Prostate gland (tissue), 2 donors: ENCODE results near the gene VASN. TPM values are rescaled to one million over a fixed set of nuclear protein-coding genes. Genes with fewer than 3 reads are reported as not detected.

Source experiments
- DNase-seq: peaks from one replicate; pipeline ENCODE4 v3.0.0-alpha.2; 2019; ENCODE audit warnings: low spot score
- H3K27ac ChIP-seq, 2 donors: fragments of 200-600 bp; sonication (generic); 2 replicates each; pipeline ENCODE4 v1.5.1; 2017 to 2019
- H3K27me3 ChIP-seq: fragments of 200-600 bp; sonication (generic); replicated peaks from 2 replicates; pipeline ENCODE4 v1.5.1; 2019; ENCODE audit not compliant: insufficient read depth
- H3K36me3 ChIP-seq, 2 donors: fragments of 200-600 bp; sonication (generic); 1 replicate in 1 of 2; 2 replicates in 1 of 2; pipeline versions ENCODE4 v1.5.1 to v1.8.1; 2017 to 2019
- H3K4me1 ChIP-seq: fragments of 200-600 bp; sonication (generic); replicated peaks from 2 replicates; pipeline ENCODE4 v1.5.1; 2019
- H3K4me3 ChIP-seq, 2 donors: fragments of 200-600 bp; sonication (generic); 2 replicates each; pipeline ENCODE4 v1.5.1; 2017 to 2019
- H3K9me3 ChIP-seq: fragments of 200-600 bp; sonication (generic); 2 replicates; pipeline ENCODE4 v1.5.1; 2017
- CTCF ChIP-seq, 4 experiments: fragments of 200-600 bp in 2 of 4; fragments of 450-650 bp in 2 of 4; sonication (generic) in 2 of 4; IDR thresholded peaks; 1 replicate in 3 of 4; 2 replicates in 1 of 4; pipeline ENCODE4 v1.5.1; 2016 to 2019; ENCODE audit warnings: antibody characterized with exemption in 4 of 4, mild to moderate bottlenecking in 2 of 4, moderate library complexity in 2 of 4
- POLR2A ChIP-seq: fragments of 450-650 bp; IDR thresholded peaks from one replicate; pipeline ENCODE4 v1.6.1; 2016; ENCODE audit warnings: antibody characterized with exemption, mild to moderate bottlenecking
- POLR2AphosphoS5 ChIP-seq: sonication (generic); formaldehyde crosslinking; IDR thresholded peaks from one replicate; pipeline ENCODE4 v1.6.1; 2017; ENCODE audit warnings: antibody characterized with exemption
- WGBS: methylation state at CpG from one replicate; pipeline ENCODE4 v1.1.5; 2018; 5-methylcytosine and 5-hydroxymethylcytosine counted together
- intact Hi-C: fragments of 100-400 bp; cut with DNase I; formaldehyde crosslinking; loops from one replicate; pipeline ENCODE4 v1.14.2; 2022
- total RNA-seq, 2 donors: library from RNA; depleted of rRNA; stranded (reverse); fragments of >200 nt; gene quantifications; one replicate each; pipeline ENCODE4 v1.1.0, GENCODE V29; 2016

VASN gene
- total RNA-seq, 2 donors from 2014 or later, result 13.1 to 97.4 TPM

- 85% methylated on average over 19 of the region's 19 CpGs for WGBS
- intact Hi-C loops, result no loop called here
- H3K4me3 ChIP-seq, result no peak overlapping the region
- no peak overlapping the region for H3K27ac ChIP-seq
- H3K36me3 ChIP-seq, result no peaks in the 10 kb centered on the region
- DNase-seq, result no peak
- no peaks in the 10 kb centered on the region for H3K27me3 ChIP-seq
- H3K4me1 ChIP-seq, result no peaks in the 10 kb centered on the region
- no peak for TF ChIP-seq CTCF (IDR thresholded peaks at IDR 0.05)
- TF ChIP-seq POLR2AphosphoS5, result no peak
- no peak for TF ChIP-seq POLR2A
- no peaks in the 10 kb centered on the region for H3K9me3 ChIP-seq
Observed at GRCh38 chr16:4362476-4363135, 9.0 kb upstream of the VASN start.

- DNase-seq, result no peak
- Histone ChIP-seq H3K27ac (no peak overlapping the region), H3K27me3 (no peaks in the 10 kb centered on the region), H3K4me3 (no peak overlapping the region), H3K9me3 (no peaks in the 10 kb centered on the region), H3K36me3 (no peaks in the 10 kb centered on the region), H3K4me1 (peaks cover 5% of the 10 kb centered on the region)
- TF ChIP-seq POLR2A, result no peak
- TF ChIP-seq CTCF (IDR thresholded peaks at IDR 0.05), result no peak
- TF ChIP-seq POLR2AphosphoS5, result no peak
- WGBS, result 87% methylated on average over 16 of the region's 37 CpGs
- intact Hi-C loops, result no loop called here
Observed at GRCh38 chr16:4364196-4365013, 7.2 kb upstream of the VASN start.

GRCh38 chr16:4365014-4365406, 6.6 kb upstream of the VASN start:
- 92% methylated on average over 10 of the region's 10 CpGs for WGBS
- no peak for DNase-seq
- H3K36me3 ChIP-seq, result no peaks in the 10 kb centered on the region

GRCh38 chr16:4365615-4366014, 6.0 kb upstream of the VASN start:
- Histone ChIP-seq H3K36me3 (no peaks in the 10 kb centered on the region), H3K4me3 (no peak overlapping the region), H3K4me1 (peaks cover 5% of the 10 kb centered on the region), H3K27ac (no peak overlapping the region), H3K27me3 (no peaks in the 10 kb centered on the region), H3K9me3 (no peaks in the 10 kb centered on the region)
- 98% methylated on average over 12 of the region's 12 CpGs for WGBS
- TF ChIP-seq POLR2A (no peak), CTCF (IDR thresholded peaks at IDR 0.05) (no peak), POLR2AphosphoS5 (no peak)
- intact Hi-C loops, result no loop called here
- DNase-seq, result no peak

More at GRCh38 chr16:4365014-4365406, 6.6 kb upstream of the VASN start:
- peaks cover 5% of the 10 kb centered on the region for H3K4me1 ChIP-seq
- H3K27ac ChIP-seq, result no peak overlapping the region
- no peak overlapping the region for H3K4me3 ChIP-seq
- intact Hi-C loops, result no loop called here
- H3K9me3 ChIP-seq, result no peaks in the 10 kb centered on the region
- no peaks in the 10 kb centered on the region for H3K27me3 ChIP-seq
- TF ChIP-seq CTCF (IDR thresholded peaks at IDR 0.05) (no peak), POLR2A (no peak), POLR2AphosphoS5 (no peak)
